ENCODE results near the gene RASGRP1.

- no peak for TF ChIP-seq CTCF (IDR thresholded peaks at IDR 0.05)
- TF ChIP-seq POLR2A (IDR thresholded peaks at IDR 0.05), result no peak
Measured at GRCh38 chr15:38509152-38509551, 55.5 kb downstream of the RASGRP1 start.

Data from testis (tissue), 2 donors.